Measurements from ENCODE around the gene MDFI.

- TF ChIP-seq CTCF (IDR thresholded peaks at IDR 0.05) (no peak), POLR2A (IDR thresholded peaks at IDR 0.05) (no peak)
Measured at GRCh38 chr6:41589636-41590622, 48.3 kb upstream of the MDFI start.
